Measurements from ENCODE around the gene TUBGCP6.

DNA sequence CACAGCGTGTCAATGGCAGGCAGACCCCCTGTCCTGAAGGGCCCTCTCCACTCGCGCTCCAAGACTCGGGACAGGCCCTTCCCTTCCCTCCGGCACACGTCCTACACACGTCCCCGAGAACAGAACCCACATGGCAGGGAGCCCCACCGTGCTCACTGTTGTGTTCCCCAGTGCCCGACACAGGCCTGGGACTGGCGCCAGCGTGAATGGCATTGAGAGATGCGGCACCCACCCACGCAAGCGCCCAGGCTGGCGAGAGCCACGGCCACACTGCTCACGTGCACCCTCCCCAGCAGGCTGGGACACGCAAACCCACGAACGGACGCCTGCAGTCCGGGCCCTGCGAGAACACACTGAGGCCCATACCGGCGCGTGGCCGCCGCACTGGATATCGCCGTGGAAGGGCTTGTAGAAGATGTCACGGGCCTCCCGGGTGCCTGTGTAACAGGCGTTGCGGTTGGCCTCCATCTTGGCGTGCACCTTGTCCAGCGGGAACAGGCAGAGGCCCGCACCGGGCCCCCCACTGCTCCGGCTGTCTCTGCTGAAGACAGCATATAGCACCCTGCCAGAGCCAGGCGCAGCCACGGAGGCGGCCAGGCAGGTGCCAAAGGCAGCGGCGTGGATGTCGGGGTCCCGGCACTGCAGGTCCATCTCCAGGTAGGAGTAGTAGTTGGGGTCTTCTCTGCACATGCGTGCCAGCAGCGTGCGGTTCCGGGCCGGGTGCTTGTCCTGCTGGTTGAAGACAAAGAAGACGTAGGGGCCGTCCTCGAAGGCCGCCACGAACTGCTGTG is 44.5 kb upstream of the TUBGCP6 start:
- TF ChIP-seq, protein P1, sequence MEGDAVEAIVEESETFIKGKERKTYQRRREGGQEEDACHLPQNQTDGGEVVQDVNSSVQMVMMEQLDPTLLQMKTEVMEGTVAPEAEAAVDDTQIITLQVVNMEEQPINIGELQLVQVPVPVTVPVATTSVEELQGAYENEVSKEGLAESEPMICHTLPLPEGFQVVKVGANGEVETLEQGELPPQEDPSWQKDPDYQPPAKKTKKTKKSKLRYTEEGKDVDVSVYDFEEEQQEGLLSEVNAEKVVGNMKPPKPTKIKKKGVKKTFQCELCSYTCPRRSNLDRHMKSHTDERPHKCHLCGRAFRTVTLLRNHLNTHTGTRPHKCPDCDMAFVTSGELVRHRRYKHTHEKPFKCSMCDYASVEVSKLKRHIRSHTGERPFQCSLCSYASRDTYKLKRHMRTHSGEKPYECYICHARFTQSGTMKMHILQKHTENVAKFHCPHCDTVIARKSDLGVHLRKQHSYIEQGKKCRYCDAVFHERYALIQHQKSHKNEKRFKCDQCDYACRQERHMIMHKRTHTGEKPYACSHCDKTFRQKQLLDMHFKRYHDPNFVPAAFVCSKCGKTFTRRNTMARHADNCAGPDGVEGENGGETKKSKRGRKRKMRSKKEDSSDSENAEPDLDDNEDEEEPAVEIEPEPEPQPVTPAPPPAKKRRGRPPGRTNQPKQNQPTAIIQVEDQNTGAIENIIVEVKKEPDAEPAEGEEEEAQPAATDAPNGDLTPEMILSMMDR (IDR thresholded peaks at IDR 0.05; ENCODE audit: low read depth, low read length, poor library complexity, severe bottlenecking): no peak
- TF ChIP-seq EZH2phosphoT487 (IDR thresholded peaks at IDR 0.05; ENCODE audit: borderline replicate concordance, low read length): no peak
